ENCODE data around the gene GCLC.

GRCh38 chr6:53517021-53517420 is 27.9 kb downstream of the GCLC start:
- no peak for TF ChIP-seq CTCF (IDR thresholded peaks at IDR 0.05)
- no peak for TF ChIP-seq EZH2phosphoT487 (IDR thresholded peaks at IDR 0.05)

Data from neural progenitor cell (in vitro differentiated cells).